SU-DHL-6 (cell line): ENCODE measurements around the gene ATP2A3.

Experiments
- H2AFZ ChIP-seq: fragments of 200-600 bp; sonication (generic); 2 replicates; pipeline ENCODE4 v1.6.1; 2014; ENCODE audit warnings: low read depth, mild to moderate bottlenecking, moderate library complexity, mixed read lengths, antibody characterized with exemption, low read length; ENCODE audit not compliant: severe bottlenecking
- H3F3A ChIP-seq: fragments of 200-600 bp; shearing (Covaris generic); 2 replicates; pipeline ENCODE4 v1.6.0; 2016; ENCODE audit warnings: antibody characterized with exemption, mild to moderate bottlenecking; ENCODE audit not compliant: insufficient read depth
- H3K27ac ChIP-seq: fragments of 200-600 bp; sonication (generic); 2 replicates; pipeline ENCODE4 v1.5.1; 2016; ENCODE audit warnings: low read depth, mild to moderate bottlenecking, low read length, moderate library complexity, mixed read lengths
- H3K27me3 ChIP-seq: fragments of 200-600 bp; sonication (generic), shearing (Covaris generic); 2 replicates; pipeline ENCODE4 v1.6.0; 2014; ENCODE audit warnings: mild to moderate bottlenecking, low read length
- H3K36me3 ChIP-seq: fragments of 200-600 bp; sonication (generic); 2 replicates; pipeline ENCODE4 v1.6.1; 2014; ENCODE audit warnings: mild to moderate bottlenecking, low read length, mixed read lengths
- H3K4me2 ChIP-seq: fragments of 300-600, 200-600 bp; shearing (Covaris generic), sonication (generic); 2 replicates; pipeline ENCODE4 v1.6.0; 2014; ENCODE audit warnings: low read length, low read depth, mild to moderate bottlenecking; ENCODE audit not compliant: poor library complexity, severe bottlenecking
- H3K4me3 ChIP-seq: fragments of 200-600 bp; sonication (generic); 2 replicates; pipeline ENCODE4 v1.5.1; 2014; ENCODE audit warnings: antibody characterized with exemption, low read length, mild to moderate bottlenecking, mixed read lengths; ENCODE audit not compliant: insufficient read depth, poor library complexity, severe bottlenecking
- H3K79me2 ChIP-seq: fragments of 200-600 bp; sonication (generic); 2 replicates; pipeline ENCODE4 v1.6.1; 2014; ENCODE audit warnings: mild to moderate bottlenecking, low read length, moderate library complexity; ENCODE audit not compliant: insufficient read depth
- H3K9ac ChIP-seq: fragments of 200-600 bp; sonication (generic); 2 replicates; pipeline ENCODE4 v1.7.0; 2014; ENCODE audit warnings: mild to moderate bottlenecking, low read length
- H3K9me2 ChIP-seq: fragments of 200-600 bp; sonication (generic); replicated peaks from 2 replicates; pipeline ENCODE4 v1.6.1; 2014; ENCODE audit warnings: low read length; ENCODE audit not compliant: insufficient read depth
- H3K9me3 ChIP-seq: fragments of 200-600 bp; sonication (generic); 2 replicates; pipeline ENCODE4 v1.6.1; 2014; ENCODE audit warnings: low read length, mixed read lengths; ENCODE audit not compliant: insufficient read depth
- H4K20me1 ChIP-seq: fragments of 200-600 bp; sonication (generic); 2 replicates; pipeline ENCODE4 v1.6.1; 2014; ENCODE audit warnings: low read depth, mild to moderate bottlenecking, antibody characterized with exemption, low read length, moderate library complexity, mixed read lengths
- CTCF ChIP-seq: fragments of 200-600 bp; sonication (generic); IDR thresholded peaks from one replicate; pipeline ENCODE4 v1.5.1; 2017; ENCODE audit warnings: antibody characterized with exemption, mild to moderate bottlenecking, low read length, moderate library complexity; ENCODE audit not compliant: insufficient read depth, poor library complexity, severe bottlenecking
- EZH2phosphoT487 ChIP-seq: fragments of 200-600 bp; sonication (generic), shearing (Covaris generic); conservative IDR thresholded peaks from 2 replicates; pipeline ENCODE4 v1.6.1; 2018; ENCODE audit warnings: mild to moderate bottlenecking, antibody characterized with exemption, low read length, moderate library complexity, mixed read lengths

The ATP2A3 gene

GRCh38 chr17:3885970-3886369 lies 78.3 kb downstream of the ATP2A3 start:
- Histone ChIP-seq H3K4me2 (no peak overlapping the region), H3K4me3 (no peak overlapping the region), H3K27ac (no peak overlapping the region), H3K9me2 (no peaks in the 10 kb centered on the region), H3K9me3 (no peaks in the 10 kb centered on the region), H3K27me3 (no peaks in the 10 kb centered on the region), H2AFZ (no peak overlapping the region), H3K36me3 (no peaks in the 10 kb centered on the region), H4K20me1 (no peaks in the 10 kb centered on the region), H3F3A (no peaks in the 10 kb centered on the region), H3K9ac (no peak overlapping the region), H3K79me2 (no peaks in the 10 kb centered on the region)
- no peak for TF ChIP-seq CTCF
- TF ChIP-seq EZH2phosphoT487 = no peak

- Histone ChIP-seq H3F3A (no peaks in the 10 kb centered on the region), H3K27ac (no peak overlapping the region), H3K4me2 (no peak overlapping the region), H3K9me2 (no peaks in the 10 kb centered on the region), H3K79me2 (no peaks in the 10 kb centered on the region), H3K4me3 (no peak overlapping the region), H3K9ac (no peak overlapping the region), H3K9me3 (no peaks in the 10 kb centered on the region), H3K27me3 (no peaks in the 10 kb centered on the region), H3K36me3 (no peaks in the 10 kb centered on the region), H4K20me1 (no peaks in the 10 kb centered on the region), H2AFZ (no peak overlapping the region)
- TF ChIP-seq CTCF (no peak), EZH2phosphoT487 (no peak)
Observed at GRCh38 chr17:3885271-3885670, 79.0 kb downstream of the ATP2A3 start.

- no peak overlapping the region for H3K27ac ChIP-seq
- no peak overlapping the region for H3K9ac ChIP-seq
- no peaks in the 10 kb centered on the region for H3K9me3 ChIP-seq
- H3K27me3 ChIP-seq = no peaks in the 10 kb centered on the region
- H4K20me1 ChIP-seq = no peaks in the 10 kb centered on the region
- no peak overlapping the region for H2AFZ ChIP-seq
- no peak overlapping the region for H3K4me2 ChIP-seq
- H3K36me3 ChIP-seq = no peaks in the 10 kb centered on the region
- TF ChIP-seq EZH2phosphoT487 = no peak
- TF ChIP-seq CTCF = no peak
- no peaks in the 10 kb centered on the region for H3K79me2 ChIP-seq
- no peaks in the 10 kb centered on the region for H3F3A ChIP-seq
- H3K9me2 ChIP-seq = no peaks in the 10 kb centered on the region
- no peak overlapping the region for H3K4me3 ChIP-seq
Observed at GRCh38 chr17:3884188-3884587, 80.0 kb downstream of the ATP2A3 start.

- Histone ChIP-seq H3F3A (no peaks in the 10 kb centered on the region), H4K20me1 (no peaks in the 10 kb centered on the region), H3K27me3 (no peaks in the 10 kb centered on the region), H3K9me2 (no peaks in the 10 kb centered on the region), H3K9ac (no peak overlapping the region), H3K9me3 (no peaks in the 10 kb centered on the region), H3K27ac (no peak overlapping the region), H3K79me2 (no peaks in the 10 kb centered on the region), H2AFZ (no peak overlapping the region), H3K36me3 (no peaks in the 10 kb centered on the region), H3K4me2 (no peak overlapping the region), H3K4me3 (no peak overlapping the region)
- TF ChIP-seq CTCF = no peak
- TF ChIP-seq EZH2phosphoT487 = no peak
Observed at GRCh38 chr17:3882276-3882675, 82.0 kb downstream of the ATP2A3 start.
